ENCODE data around the gene RNASET2.

DNA sequence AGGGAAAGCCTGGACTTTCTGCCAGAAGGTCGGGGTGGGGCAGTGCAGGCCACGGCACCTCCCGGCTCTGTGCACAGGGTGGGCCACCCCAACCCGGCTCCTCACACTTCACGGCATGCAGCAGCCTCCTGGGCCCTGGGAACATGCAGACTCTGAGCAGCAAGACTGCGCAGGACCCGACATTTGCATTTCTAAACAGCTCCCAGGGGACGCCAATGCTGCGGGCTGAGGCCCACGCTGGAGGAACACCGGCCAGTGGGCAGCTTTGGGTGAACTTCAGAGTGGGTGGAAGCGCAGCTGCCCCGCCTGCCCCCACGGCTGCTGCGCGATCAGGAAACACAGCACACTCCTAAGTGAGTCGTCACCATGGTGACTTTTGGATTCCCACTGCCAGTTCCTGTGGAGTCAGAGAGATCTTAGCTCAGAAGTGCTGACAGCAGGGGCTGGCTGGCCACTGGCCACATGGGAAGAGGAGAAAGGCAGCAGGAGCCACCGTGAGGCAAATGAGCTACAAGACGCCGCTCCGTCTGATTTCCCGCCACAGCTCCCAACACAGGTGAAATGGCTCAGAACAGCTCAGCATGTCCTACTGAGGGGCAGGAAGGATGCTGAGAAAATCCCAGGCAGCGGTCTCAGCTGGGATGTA lies 52.1 kb downstream of the RNASET2 start:
- TF ChIP-seq EZH2 (IDR thresholded peaks at IDR 0.05) (no peak), POLR2AphosphoS5 (IDR thresholded peaks at IDR 0.05; ENCODE audit: borderline replicate concordance, low read depth, low read length) (no peak)

All from SK-N-MC (cell line).